ENCODE measurements around the gene SYT14.
"Not testable (repeated sequence)": the region's sequence is repeated elsewhere in the genome, so short reads cannot be mapped to it uniquely, and the experiment has no call there.

Gene SYT14
- total RNA-seq = 0 to 0.13 reads per million in 2 donors

DNA sequence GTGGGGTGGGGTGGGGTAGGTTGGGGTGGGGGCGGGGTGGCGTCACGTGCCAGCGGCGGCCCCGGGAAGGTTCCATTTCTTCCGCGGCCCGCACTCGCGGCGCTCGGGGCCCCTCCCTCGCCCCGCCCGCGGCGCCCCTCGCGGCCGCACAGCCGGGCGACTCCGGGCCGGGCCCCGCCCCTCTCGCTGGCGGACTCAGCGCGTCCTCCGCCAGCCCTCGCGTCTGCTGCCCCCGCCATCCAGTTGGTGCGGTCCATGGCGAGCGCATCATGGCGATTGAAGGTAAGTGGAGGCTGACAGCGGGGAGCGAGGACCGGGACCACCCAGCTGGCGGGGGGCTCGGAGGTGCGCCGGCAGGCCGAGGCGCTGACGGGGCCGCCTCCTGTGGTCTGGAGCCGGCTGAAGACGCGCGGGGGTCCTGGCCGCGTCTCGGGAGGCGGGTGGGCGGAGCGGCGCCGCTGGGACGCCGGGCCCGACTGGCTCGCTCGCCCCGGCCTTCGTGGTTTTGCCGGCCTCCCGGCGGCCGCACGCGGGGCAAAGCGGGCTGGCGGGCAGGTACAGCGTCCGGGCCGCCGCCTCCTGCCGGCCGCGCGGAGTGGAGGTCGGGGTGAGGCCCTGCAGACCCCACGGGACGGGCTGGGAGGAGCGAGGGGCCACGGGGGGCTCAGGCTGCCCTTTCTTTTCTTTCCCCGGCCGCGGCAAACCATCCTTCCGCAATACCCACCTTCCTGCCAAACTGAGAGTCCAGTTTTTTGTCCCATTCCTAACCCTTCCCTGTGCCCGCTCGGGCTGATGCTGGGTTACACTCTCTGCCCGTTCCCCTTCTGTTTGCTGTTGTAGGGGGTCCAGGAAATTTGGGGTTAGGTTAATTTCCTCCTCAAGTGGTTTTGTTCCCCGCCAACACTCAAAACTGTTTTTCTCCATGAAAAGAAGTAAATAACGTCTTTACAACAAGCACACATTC lies at the start of gene SYT14:
Gene SYT14 (plus strand): TSS at position 222 of the 964 bp plus-strand sequence. CDS start 48 bp downstream, at position 270.
- peak in 1 of 5 experiments; percentile 7 for DNase-seq

DNA sequence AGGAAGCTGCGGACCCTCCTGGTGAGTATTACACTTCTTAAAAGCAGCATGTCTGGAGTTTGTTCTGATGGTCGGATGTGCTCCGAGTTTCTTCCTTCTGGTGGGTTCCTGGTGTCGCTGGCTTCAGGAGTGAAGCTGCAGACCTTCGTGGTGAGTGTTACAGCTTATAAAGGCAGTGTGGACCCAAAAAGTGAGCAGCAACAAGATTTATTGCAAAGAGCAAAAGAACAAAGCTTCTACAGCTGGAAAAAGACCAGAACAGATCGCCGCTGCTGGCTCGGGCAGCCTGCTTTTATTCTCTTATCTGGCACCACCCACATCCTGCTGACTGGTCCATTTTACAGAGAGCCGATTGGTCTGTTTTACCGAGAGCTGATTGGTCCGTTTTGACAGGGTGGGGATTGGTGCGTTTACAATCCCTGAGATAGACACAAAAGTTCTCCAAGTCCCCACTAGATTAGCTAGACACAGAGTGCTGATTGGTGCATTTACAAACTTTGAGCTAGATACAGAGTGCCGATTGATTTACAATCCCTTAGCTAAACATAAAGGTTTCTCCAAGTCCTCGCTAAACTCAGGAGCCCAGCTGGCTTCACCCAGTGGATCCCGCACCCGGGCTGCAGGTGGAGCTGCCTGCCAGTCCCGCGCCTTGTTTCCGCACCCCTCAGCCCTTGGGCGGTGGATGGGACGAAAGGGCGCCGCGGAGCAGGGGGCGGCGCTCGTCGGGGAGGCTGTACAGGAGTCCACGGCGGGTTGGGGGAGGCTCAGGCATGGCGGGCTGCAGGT lies 49.5 kb upstream of the SYT14 start:
- not testable (repeated sequence) for DNase-seq

DNA sequence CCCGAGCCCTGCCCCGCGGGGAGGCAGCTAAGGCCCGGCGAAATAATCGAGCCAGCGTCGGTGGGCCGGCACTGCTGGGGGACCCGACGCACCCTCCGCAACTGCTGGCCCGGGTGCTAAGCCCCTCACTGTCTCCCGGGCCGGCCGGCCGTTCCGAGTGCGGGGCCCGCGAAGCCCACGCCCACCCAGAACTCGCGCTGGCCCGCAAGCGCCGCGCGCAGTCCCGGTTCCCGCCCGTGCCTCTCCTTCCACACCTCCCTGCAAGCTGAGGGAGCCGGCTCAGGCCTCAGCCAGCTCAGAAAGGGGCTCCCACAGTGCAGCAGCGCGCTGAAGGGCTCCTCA lies 49.0 kb upstream of the SYT14 start:
- no peak for DNase-seq

DNA sequence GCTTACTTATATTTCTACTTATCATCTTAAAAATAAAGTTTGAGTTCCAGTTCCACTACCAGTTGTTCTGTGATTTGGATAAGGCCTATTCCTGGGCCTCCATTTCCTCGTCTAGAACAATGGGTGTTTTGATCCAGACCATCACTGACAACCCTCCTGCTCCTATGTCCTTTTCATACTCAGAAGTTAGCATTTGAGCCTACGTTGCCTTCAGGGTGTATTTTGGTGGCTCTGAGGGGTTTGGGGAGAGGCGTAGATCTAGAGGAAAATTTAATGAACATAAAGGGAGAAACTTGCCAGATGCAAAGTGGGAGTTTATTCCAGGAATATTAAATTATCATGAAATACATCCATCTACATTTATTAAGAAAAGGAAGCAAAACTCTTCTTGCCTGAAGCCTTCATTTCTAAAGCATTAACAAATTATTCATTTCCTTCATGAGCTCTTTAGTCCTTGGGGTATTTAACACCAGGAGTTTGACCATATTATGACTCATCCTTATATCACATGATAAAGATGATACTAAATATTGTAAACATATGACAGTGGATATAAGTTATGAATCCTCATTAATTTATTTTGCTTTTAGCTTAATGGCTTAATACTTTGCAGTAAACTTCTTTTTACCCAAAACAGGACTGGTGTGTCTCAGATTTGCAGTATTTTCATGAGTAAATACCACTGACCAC lies 47.2 kb upstream of the SYT14 start:
- no peak for DNase-seq

DNA sequence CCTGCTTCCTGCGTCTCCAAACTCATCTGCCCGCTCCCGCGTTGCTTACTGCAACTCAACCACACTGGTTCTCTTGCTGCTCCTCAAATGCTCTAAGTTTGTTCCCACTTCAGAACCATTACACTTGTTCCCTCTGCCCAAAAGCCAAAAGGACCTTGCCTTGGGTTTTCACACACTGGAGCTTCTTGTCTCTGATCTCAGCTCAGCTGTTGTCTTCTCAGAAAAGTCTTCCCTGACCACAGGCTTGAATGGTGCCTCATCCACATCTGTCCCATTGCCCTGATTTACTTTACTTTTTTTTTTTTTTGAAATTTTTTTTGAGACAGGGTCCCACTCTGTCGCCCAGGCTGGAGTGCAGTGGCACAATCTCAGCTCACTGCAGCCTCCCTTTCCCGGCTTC lies 44.3 kb upstream of the SYT14 start:
- DNase-seq = no peak

DNA sequence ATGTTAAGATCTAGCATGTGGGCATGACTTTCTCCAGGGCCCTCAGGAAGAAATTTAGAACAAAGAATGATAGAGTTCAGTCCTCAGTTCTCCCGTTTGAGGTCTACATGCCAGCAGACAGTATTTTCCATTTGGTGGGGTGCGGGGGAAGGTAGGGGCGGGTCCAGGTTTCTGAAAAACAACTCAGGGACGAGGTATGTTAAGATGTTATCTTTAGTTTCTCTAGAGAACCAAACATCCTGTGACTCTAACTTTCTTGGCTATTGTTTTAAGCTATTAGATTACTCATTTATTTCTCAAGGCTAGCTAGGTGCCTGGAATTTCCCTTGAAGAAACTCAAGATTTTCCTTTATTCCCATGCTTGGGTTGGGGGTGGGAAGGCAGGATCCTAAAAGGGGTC lies 42.3 kb upstream of the SYT14 start:
- peak in 2 of 5 experiments; percentile 27 to 39 for DNase-seq

DNA sequence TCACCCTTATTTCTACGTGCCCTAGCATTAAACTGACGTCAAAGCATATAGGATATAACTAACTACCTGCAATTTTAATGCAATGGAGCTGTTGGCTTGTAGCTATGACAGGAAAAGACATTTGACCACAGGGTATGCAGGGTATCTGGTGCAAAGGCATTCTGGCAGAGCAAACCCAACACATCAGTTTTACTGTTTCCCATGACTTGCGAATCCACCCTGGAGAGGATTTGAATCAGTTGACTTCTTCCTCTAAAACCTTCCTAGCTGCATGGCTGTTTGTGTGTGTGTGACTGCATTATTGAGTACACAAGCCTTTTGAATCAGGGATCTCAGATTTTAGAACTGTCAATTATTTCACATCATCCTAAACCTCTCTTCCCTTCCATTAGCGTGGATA lies 41.7 kb upstream of the SYT14 start:
- no peak for DNase-seq

DNA sequence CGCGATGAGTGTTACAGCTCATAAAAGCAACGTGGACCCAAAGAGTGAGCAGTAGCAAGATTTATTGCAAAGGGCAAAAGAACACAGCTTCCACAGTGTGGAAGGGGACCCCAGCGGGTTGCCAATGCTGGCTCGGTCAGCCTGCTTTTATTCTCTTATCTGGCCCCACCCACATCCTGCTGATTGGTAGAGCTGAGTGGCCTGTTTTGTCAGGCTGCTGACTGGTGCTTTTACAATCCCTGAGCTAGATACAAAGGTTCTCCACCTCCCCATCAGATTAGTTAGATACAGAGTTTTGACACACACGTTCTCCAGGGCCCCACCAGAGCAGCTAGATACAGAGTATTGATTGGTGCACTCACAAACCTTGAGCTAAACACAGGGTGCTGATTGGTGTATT lies 39.7 kb upstream of the SYT14 start:
- not testable (repeated sequence) for DNase-seq

DNA sequence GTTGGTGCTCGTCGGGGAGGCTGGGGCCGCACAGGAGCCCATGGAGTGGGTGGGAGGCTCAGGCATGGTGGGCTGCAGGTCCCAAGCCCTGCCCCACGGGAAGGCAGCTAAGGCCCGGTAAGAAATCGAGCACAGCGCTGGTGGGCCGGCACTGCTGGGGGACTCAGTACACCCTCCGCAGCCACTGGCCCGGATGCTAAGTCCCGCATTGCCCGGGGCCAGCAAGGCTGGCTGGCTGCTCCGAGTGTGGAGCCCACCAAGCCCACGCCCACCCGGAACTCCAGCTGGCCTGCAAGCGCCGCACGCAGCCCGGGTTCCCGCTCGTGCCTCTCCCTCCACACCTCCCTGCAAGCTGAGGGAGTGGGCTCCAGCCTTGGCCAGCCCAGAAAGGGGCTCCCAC lies 39.2 kb upstream of the SYT14 start:
- not testable (repeated sequence) for DNase-seq

DNA sequence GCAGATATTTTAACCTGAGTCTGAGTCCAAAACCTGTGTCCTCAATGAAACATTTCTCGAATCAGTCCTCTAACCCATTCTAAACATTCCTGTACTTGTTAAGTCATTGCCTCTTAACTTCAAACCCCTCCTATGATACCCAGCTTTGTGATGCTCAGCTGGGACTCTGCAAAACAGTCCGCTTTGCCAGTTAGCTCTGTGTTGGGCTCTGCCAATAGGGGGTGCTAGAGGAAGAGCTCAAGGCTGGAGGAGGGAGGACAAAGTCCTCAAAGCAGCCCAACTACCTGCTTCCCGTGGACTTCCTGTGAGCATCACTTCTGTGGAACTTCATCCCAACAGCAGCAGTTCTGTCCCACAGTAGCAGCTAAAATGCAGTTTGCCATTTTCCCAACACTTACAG lies 38.1 kb upstream of the SYT14 start:
- peak in 1 of 5 experiments; percentile 15 for DNase-seq

DNA sequence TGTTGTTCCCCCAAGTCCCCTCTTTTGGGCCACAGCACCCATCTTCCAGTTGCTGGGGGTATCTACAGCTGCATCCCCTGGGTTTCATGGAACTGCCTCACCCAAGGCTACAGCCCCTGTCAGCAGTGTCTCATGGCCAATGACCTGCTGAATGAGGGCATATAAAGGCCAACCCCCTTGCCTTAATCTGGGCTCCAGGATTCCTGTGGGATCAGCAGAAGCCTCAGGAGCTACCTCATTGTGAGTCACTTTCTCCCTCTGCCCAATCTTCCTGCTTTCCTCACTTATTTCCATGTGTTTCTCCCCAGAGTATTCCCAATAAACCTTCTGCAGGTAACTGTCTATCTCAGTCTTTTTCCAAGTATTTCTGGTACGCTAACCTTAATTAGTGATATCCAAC lies 37.3 kb upstream of the SYT14 start:
- DNase-seq = no peak

DNA sequence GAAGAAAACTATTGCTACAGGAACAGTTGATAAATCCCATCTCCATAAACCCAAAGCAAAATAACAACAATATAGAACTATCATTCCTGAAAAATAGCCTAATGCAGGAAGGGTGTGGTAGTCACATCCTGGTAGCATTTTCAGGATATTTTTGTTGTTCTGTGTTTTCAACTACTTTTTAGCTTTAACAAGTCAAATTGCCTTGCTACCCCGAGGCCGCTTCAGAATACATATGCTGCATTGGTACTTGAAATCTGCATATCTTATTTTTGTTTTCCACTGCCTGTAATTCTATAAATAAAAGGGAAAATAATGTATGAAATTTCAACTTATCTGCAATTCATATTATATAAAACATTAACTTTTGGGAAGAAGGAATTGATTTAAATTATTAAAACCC lies 36.8 kb upstream of the SYT14 start:
- no peak for DNase-seq

DNA sequence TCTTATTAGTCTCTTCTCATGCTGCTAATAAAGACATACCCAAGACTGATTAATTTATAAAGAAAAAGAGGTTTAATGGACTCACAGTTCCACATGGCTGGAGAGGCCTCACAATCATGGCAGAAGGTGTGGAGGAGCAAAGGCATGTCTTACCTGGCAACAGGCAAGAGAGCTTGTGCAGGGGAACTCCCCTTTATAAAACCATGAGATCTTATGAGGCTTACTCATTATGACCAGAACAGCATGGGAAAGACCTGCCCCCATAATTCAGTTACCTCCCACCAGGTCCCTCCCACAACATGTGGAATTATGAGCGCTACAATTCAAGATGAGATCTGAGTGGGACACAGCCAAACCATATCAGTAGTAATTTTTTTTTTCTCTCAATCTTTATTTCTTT lies 33.2 kb upstream of the SYT14 start:
- DNase-seq = not testable (repeated sequence)

DNA sequence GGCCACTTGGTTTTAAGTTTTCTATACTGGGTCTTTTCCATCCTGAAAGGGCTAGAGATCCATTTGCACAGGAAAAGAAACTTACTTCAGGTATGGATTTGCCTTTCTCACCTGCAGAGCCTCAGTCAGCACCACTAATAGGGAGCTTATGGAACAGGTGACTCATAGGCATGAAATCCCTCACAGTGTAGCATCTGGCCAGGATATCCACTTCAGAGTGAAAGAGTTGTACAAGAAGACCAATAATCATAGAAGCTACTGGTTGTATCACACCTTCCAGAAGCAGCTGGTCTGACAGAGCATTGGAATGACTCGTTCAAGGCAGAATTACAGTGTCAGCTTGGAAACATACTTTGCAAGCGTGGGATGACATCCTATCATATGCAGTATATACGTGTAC lies 26.3 kb upstream of the SYT14 start:
- DNase-seq = no peak

DNA sequence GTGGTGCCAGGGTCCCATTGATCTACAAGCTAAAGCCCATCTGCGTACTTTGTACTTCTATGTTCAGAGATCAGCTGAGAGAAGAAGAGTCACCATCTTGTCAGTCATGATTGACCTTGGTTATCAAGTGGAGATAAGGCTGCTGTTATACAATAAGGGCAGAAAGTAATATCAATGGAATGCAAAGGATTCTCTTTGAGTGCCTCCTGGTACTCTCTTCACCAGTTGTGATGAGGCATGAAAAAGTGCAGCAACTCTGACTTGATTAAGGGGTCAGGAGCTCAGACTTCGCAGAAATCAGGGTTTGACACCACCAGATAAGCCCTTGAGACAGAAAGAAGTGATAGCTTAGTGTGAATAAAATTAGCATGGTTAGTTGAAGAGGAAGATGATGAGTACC lies 25.7 kb upstream of the SYT14 start:
- no peak for DNase-seq

DNA sequence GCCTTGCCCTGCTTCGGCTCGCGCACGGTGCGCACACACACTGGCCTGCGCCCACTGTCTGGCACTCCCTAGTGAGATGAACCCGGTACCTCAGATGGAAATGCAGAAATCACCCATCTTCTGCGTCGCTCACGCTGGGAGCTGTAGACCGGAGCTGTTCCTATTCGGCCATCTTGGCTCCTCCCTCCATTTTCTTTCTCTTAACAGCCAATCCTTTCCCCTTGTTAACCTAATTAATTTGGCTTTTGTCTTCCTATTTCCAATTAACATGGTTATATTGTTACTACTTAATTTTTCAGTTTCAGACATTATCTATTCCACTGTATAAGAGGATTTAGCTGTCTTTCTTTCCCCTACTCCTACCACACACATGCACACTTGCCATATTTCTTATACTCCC lies 18.4 kb upstream of the SYT14 start:
- DNase-seq = not testable (repeated sequence)

DNA sequence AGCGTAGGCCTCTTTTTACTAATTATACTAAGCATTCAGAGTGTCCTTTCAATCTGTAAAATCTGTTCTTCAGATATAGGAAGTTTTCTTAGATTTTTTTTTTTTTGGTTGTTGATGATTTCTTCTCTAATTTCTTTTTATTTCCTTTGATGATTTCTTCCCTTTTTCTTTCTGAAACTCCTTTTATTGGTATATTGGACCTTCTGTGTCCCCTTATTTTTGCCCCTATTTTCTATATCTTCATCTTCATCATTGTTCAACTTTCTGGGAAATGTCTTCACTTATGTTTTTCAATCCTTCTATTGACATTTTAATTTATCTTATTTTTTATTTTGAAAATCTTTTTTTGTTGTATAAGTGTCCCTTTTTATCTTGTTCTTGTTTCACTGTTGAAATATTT lies 17.2 kb upstream of the SYT14 start:
- no peak for DNase-seq

DNA sequence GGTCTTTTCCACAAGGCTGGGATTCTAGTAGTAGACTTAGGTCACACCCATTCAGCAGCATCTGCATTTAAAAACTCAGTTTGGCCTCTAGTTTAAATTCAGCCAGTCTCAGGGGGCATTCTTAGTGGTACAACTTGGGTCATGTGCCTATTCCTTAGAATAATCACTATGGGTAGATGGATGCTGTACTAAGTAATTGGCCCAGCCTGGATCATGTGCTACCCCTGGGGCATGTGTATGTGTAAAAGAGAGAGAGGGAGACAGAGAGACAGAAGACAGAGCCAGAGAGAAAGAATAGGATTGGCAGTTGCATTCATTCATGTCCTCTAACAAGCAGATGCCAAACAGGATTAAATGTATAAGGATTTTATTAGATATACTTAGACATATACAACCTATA lies 13.6 kb upstream of the SYT14 start:
- no peak for DNase-seq

DNA sequence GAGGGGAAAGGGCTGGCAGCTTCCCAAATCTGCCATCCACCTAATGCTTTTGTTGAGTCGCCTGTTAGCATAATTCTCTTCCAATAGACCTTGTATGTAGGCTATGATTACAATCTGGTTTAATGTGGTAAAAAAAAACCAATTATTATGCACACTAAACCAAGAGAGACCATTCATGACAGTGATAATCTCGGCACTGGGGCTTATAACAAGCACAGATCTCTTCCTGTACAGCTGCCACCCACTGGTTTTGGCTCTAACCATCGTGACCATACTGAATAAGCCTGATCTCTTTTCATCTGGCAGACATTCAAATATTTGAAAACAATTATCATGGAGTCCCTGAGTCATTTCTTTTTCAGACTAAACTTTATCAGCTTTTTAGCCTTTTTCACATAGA lies 12.0 kb upstream of the SYT14 start:
- peak in 1 of 5 experiments; percentile 14 for DNase-seq

DNA sequence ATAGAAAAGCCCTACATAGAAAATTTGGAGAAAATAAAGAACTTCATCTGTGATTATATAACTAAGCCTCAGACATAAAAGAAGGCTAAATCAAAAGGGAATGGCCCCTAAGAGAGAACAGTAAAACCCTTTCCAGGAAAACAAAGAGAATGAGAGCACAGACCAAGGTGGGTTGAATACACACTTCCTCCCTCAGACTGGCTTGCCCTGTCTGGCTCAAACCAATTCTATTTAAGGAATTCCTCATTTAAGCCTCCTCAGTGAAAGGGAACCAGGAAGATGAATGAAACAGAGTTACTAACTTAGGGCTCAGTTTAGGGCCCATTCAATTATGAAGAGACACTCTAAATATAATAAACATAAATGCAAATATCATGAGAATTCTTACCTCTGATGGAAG lies 10.6 kb upstream of the SYT14 start:
- no peak for DNase-seq

DNA sequence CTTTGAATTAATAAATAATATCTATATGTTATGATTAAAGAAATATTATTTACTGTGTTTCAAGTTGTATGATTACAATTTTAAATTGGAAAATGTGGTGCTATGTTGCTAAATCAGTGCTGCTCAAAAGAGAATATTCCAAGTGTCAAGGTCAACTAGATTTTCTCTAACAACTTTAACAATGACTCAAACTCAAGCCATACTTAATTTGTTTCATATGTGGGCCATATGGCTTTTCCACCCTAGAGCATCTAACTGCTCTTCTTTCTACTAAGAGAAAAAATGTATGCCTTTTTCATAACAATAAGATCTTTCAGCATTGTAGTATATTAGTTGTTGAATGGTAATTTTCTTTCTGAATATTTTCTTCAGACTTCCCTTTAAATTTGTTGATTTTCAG lies 8.3 kb upstream of the SYT14 start:
- DNase-seq = no peak

DNA sequence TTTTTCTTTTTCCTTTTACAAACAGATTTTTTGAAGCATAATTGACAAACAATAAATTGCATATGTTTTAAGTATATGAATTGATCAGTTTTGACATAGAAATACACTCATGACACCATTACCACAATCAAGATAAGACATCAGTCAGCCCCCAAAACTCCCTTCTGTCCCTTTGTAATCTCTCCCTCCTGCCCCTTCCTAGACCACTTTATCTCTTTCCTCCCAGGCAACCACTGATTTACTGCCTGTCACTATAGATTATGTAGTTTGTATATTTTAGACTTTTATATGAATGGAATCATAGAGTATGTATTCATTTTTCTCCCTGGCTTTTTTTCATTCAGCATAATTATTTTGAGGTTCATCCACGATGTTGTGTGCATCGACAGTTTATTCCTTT lies 6.9 kb upstream of the SYT14 start:
- DNase-seq = no peak

DNA sequence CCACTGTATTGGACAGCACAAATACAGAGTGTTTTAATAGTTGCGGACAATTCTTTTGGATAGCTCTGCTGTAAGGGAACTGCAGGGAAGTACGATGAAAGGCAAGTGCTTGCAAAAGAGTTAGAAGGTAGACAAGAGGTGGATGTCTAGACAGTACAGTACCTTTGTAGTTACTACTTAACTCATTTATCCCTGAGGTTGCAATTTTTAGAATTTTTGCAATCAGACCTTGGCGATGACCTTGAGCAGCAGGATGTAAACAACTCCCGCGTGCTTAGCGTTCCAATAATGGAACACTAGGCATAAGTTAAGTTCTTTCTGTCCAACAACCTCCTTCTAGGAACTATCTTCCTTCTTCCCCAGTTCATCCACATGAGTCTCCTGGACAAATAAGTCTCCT lies 1.9 kb upstream of the SYT14 start:
- no peak for DNase-seq
